Measurements from ENCODE around the gene MAGI2. TPM values are rescaled to one million over a fixed set of nuclear protein-coding genes. Genes with fewer than 3 reads are reported as not detected.

MAGI2 gene
- total RNA-seq, 1 donor from 2014 or later = 4.0 TPM

DNA sequence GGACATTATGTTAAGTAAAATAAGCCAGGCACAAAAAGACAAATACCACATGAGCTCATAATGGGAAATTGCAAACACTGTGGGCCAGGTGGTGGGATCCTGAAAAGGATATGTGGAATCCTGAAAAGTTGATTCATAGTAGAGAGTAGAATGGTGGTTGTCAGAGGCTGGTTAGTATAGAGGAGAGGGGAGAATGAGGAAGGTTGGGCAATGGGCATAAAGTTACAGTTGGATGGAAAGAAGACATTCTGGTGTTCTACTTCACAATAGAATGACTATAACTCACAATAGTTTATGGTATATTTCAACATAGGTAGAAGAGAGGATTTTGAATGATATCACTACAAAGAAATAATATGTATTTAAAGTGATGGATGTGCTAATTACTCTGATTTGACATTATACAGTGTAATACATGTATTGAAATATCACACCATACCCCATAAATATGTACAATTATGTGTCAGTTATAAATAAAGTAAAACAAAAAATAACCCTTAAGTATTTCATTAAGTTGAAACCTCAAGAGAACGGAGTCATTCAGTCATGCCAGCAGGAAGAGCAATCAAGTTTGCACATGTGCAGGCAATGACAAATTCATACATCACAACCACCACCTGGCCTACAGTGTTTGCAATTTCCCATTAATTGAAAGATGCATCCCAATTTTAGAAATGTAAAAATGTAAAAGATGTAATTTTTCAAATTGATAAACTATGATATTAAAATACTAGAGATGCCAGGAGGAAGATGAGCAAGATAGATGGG, 156.7 kb downstream of the MAGI2 start:
- no peak for TF ChIP-seq CTCF (IDR thresholded peaks at IDR 0.05)
- no peaks in the 10 kb centered on the region for H3K27me3 ChIP-seq
- no peak for DNase-seq (ENCODE audit: low spot score in 2 of 2)
- H3K9me3 ChIP-seq = no peaks in the 10 kb centered on the region
- H3K4me1 ChIP-seq = no peaks in the 10 kb centered on the region
- H3K4me3 ChIP-seq = no peak overlapping the region
- H3K27ac ChIP-seq = no peak overlapping the region
- H3K36me3 ChIP-seq = no peaks in the 10 kb centered on the region
- intact Hi-C loops (cut with DNase I) = loop anchor here (5.0 kb wide), 1 partner anchor 251 kb away; no protein-coding TSS in a partner anchor

GRCh38 chr7:79293655-79294142, 159.8 kb downstream of the MAGI2 start:
- H3K9me3 ChIP-seq = no peaks in the 10 kb centered on the region
- no peak overlapping the region for H3K27ac ChIP-seq
- no peak overlapping the region for H3K4me3 ChIP-seq
- H3K27me3 ChIP-seq = no peaks in the 10 kb centered on the region
- H3K36me3 ChIP-seq = no peaks in the 10 kb centered on the region
- TF ChIP-seq CTCF (IDR thresholded peaks at IDR 0.05) = no peak
- H3K4me1 ChIP-seq = no peaks in the 10 kb centered on the region
- intact Hi-C loops (cut with DNase I) = no loop called here
- no peak for DNase-seq (ENCODE audit: low spot score in 2 of 2)

GRCh38 chr7:79292834-79293233, 160.6 kb downstream of the MAGI2 start:
- intact Hi-C loops (cut with DNase I) = no loop called here
- Histone ChIP-seq H3K4me3 (no peak overlapping the region), H3K4me1 (no peaks in the 10 kb centered on the region), H3K27me3 (no peaks in the 10 kb centered on the region), H3K36me3 (no peaks in the 10 kb centered on the region), H3K9me3 (no peaks in the 10 kb centered on the region), H3K27ac (no peak overlapping the region)
- no peak for DNase-seq (ENCODE audit: low spot score in 2 of 2)
- TF ChIP-seq CTCF (IDR thresholded peaks at IDR 0.05) = no peak

DNA sequence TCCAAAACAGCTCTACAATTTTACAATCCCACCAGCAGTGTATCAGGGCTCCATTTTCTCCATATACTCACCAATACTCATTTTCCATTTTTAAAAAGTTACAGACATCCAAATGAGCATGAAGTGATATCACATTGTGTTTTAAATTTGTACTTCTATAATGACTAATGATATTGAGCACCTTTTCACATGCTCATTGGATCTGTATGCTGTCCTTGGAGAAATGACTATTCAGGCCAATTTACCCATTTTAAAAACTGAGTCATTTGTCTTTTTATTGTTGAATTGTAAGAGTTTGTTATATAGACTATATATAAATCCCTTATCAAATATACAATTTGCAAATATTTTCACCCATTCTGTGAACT, 162.0 kb downstream of the MAGI2 start:
- TF ChIP-seq CTCF (IDR thresholded peaks at IDR 0.05) = no peak
- Histone ChIP-seq H3K4me1 (no peaks in the 10 kb centered on the region), H3K36me3 (no peaks in the 10 kb centered on the region), H3K27me3 (no peaks in the 10 kb centered on the region), H3K9me3 (no peaks in the 10 kb centered on the region), H3K27ac (no peak overlapping the region), H3K4me3 (no peak overlapping the region)
- no peak for DNase-seq (ENCODE audit: low spot score in 2 of 2)
- intact Hi-C loops (cut with DNase I) = no loop called here

DNA sequence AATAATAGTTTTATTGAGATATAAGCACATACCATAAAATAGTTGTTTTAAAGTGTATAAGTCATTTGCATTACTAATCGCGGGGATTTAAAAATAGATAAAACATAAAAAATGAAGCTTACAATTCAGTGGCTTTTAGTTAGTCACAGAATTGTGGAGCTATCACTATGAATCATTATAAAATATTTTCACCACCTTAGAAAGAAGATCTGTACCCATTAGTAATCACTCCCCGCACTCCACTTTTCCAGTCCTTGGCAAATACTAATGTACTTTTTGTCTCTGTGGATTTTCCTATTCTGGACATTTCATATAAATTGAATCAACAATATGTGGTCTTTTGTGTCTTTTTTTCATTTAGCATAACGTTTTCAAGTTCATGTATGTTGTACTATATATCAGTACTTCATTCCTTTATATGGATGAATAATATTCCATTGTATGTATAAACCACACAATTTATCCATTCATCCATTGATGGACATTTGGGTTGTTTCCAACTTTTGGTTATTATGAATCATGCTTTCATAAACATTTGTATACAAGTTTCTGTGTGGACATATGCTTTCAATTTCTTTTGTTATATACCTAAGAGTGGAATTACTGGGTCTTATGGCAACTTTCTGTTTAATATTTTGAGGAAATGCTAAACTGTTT, 162.5 kb downstream of the MAGI2 start:
- H3K27ac ChIP-seq = no peak overlapping the region
- no peaks in the 10 kb centered on the region for H3K36me3 ChIP-seq
- intact Hi-C loops (cut with DNase I) = no loop called here
- no peak for DNase-seq (ENCODE audit: low spot score in 2 of 2)
- no peaks in the 10 kb centered on the region for H3K4me1 ChIP-seq
- TF ChIP-seq CTCF (IDR thresholded peaks at IDR 0.05) = no peak
- no peaks in the 10 kb centered on the region for H3K27me3 ChIP-seq
- no peak overlapping the region for H3K4me3 ChIP-seq
- H3K9me3 ChIP-seq = no peaks in the 10 kb centered on the region

Data from ascending aorta (tissue), 2 donors.